ENCODE measurements around the gene SSR4. TPM values are rescaled to one million over a fixed set of nuclear protein-coding genes. Genes with fewer than 3 reads are reported as not detected.
"Not testable (repeated sequence)": the region's sequence is repeated elsewhere in the genome, so short reads cannot be mapped to it uniquely, and the experiment has no call there.

Gene SSR4
- total RNA-seq = 100 to 1,000 TPM; 100 to 115 (median 109) TPM

DNA sequence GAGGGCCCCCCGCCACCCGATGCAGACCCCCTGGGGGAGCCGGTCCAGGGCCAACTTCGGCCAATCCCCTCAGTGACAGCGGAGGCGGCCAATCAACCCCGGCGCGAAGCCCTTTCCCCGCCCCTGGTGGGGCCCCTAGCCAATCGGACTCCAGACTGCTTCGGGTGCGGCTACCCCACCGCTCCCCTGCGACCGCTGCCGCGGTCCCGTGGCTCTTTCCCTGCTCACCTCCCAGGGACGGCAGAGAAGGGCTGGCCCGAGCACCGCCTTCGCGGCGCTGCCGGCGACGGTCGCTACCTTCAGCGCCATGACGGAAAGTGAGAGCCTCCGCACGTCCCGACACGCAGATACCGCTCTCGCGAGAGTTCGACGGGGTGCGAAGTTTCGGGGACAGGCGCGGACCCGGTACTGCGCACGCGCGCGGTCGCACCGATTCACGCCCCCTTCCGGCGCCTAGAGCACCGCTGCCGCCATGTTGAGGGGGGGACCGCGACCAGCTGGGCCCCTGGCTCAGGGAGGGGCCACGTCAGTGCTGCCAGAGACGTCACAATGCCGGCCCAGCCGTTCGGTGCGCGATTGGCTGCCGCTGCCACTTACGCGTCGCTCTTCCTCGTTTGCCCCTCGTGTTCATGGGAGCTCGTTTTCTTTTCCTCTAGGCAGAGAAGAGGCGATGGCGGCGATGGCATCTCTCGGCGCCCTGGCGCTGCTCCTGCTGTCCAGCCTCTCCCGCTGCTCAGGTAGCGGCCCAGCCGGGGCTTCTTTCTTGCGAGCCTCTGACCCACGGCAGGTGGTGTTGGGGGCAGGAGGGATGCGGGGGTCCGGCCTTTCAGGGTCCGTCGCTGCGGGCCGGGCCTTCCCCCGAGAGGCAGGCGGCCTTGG, at the start of gene SSR4, which contains the start of gene IDH3G:
SSR4 (plus strand) TSS at position 651 of the 879 bp plus-strand sequence; CDS start at position 671, 20 bp downstream.
IDH3G (minus strand) TSS at position 358 of the 879 bp plus-strand sequence; CDS start at position 309, 49 bp downstream.
- WGBS = 44% methylated on average over 30 of the region's 92 CpGs
- peaks cover 0 to 42% (median 32%) of the 10 kb centered on the region in 4 donors for H3K36me3 ChIP-seq
- TF ChIP-seq, protein P1, sequence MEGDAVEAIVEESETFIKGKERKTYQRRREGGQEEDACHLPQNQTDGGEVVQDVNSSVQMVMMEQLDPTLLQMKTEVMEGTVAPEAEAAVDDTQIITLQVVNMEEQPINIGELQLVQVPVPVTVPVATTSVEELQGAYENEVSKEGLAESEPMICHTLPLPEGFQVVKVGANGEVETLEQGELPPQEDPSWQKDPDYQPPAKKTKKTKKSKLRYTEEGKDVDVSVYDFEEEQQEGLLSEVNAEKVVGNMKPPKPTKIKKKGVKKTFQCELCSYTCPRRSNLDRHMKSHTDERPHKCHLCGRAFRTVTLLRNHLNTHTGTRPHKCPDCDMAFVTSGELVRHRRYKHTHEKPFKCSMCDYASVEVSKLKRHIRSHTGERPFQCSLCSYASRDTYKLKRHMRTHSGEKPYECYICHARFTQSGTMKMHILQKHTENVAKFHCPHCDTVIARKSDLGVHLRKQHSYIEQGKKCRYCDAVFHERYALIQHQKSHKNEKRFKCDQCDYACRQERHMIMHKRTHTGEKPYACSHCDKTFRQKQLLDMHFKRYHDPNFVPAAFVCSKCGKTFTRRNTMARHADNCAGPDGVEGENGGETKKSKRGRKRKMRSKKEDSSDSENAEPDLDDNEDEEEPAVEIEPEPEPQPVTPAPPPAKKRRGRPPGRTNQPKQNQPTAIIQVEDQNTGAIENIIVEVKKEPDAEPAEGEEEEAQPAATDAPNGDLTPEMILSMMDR (IDR thresholded peaks at IDR 0.05) = peak in 1 of 3 experiments; percentile 14
- TF ChIP-seq EP300 (IDR thresholded peaks at IDR 0.05) (no peak), POLR2AphosphoS5 (IDR thresholded peaks at IDR 0.05) (peak; percentile 80 to 85)
- peak; percentile 95 for DNase-seq (ENCODE audit: extremely low spot score)
- peak within 1 kb of the TSS; percentile 92 to 96 (median 94) for H3K27ac ChIP-seq (replicated peaks in 1 of 4)
- H3K4me1 ChIP-seq = peaks cover 17 to 63% (median 51%) of the 10 kb centered on the region in 4 donors
- H3K4me3 ChIP-seq = peak within 1 kb of the TSS; percentile 65 to 81 (median 70)
- intact Hi-C loops (cut with DNase I) = no loop called here
- no peaks in the 10 kb centered on the region for H3K27me3 ChIP-seq
- H3K9me3 ChIP-seq = peaks cover 0 to 26% (median 0%) of the 10 kb centered on the region in 4 donors

DNA sequence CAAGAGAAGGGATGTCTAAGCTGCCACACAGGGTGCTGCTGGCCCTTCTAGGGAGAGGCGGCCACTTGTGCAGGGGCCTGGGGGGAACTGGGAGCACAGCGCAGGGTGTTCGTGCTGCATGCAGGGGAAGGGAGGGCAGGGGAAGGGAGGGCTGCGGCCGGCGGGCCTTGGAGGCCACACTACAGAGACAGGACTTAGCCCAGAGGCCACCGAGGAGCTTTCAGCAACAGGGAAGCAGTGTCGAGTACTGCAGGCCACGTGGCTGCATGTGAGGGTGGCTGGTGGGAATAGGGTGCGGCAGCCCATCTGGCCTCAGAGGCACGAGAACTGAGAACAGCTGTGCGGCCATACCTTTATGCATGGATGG, 49.4 kb upstream of the SSR4 start:
- Histone ChIP-seq H3K36me3 (peaks cover 0 to 17% (median 8%) of the 10 kb centered on the region in 4 donors), H3K27ac (replicated peaks in 1 of 4) (peak overlapping the region in 1 of 4 donors; percentile 57), H3K4me1 (peaks cover 0 to 21% (median 19%) of the 10 kb centered on the region in 4 donors)
- H3K4me3 ChIP-seq; H3K9me3 ChIP-seq; DNase-seq (ENCODE audit: extremely low spot score); H3K27me3 ChIP-seq; intact Hi-C loops (cut with DNase I): not testable (repeated sequence)
- WGBS = 75% methylated on average over 5 of the region's 12 CpGs

- H3K9me3 ChIP-seq = no peaks in the 10 kb centered on the region
- DNase-seq (ENCODE audit: extremely low spot score) = no peak
- peaks cover 0 to 7% (median under 1%) of the 10 kb centered on the region in 4 donors for H3K36me3 ChIP-seq
- H3K4me3 ChIP-seq = no peak overlapping the region
- TF ChIP-seq POLR2AphosphoS5 (IDR thresholded peaks at IDR 0.05) (no peak), EP300 (IDR thresholded peaks at IDR 0.05) (no peak), POLR2A (IDR thresholded peaks at IDR 0.05; ENCODE audit: low read depth) (no peak)
- TF ChIP-seq, protein P1 (IDR thresholded peaks at IDR 0.05) = no peak
- H3K27ac ChIP-seq (replicated peaks in 1 of 4) = no peak overlapping the region
- peaks cover 0 to 21% (median 19%) of the 10 kb centered on the region in 4 donors for H3K4me1 ChIP-seq
- WGBS = 81% methylated on average over 3 of the region's 3 CpGs
- H3K27me3 ChIP-seq = no peaks in the 10 kb centered on the region
- intact Hi-C loops (cut with DNase I) = no loop called here
These were observed 48.1 kb upstream of the SSR4 start for GRCh38 chrX:153746359-153746758.

GRCh38 chrX:153746991-153747390, 47.5 kb upstream of the SSR4 start:
- H3K4me1 ChIP-seq = peaks cover 0 to 21% (median 19%) of the 10 kb centered on the region in 4 donors
- H3K9me3 ChIP-seq; H3K27me3 ChIP-seq; H3K27ac ChIP-seq (replicated peaks in 1 of 4); intact Hi-C loops (cut with DNase I); H3K36me3 ChIP-seq; DNase-seq (ENCODE audit: extremely low spot score); H3K4me3 ChIP-seq: not testable (repeated sequence)
- 69% methylated on average over 6 of the region's 6 CpGs for WGBS

- intact Hi-C loops (cut with DNase I); H3K36me3 ChIP-seq; H3K27ac ChIP-seq (replicated peaks in 1 of 4); H3K27me3 ChIP-seq; H3K4me3 ChIP-seq; H3K4me1 ChIP-seq; DNase-seq (ENCODE audit: extremely low spot score); H3K9me3 ChIP-seq: not testable (repeated sequence)
- 85% methylated on average over 7 of the region's 7 CpGs for WGBS
These were observed 45.5 kb upstream of the SSR4 start for GRCh38 chrX:153749017-153749416.

DNA sequence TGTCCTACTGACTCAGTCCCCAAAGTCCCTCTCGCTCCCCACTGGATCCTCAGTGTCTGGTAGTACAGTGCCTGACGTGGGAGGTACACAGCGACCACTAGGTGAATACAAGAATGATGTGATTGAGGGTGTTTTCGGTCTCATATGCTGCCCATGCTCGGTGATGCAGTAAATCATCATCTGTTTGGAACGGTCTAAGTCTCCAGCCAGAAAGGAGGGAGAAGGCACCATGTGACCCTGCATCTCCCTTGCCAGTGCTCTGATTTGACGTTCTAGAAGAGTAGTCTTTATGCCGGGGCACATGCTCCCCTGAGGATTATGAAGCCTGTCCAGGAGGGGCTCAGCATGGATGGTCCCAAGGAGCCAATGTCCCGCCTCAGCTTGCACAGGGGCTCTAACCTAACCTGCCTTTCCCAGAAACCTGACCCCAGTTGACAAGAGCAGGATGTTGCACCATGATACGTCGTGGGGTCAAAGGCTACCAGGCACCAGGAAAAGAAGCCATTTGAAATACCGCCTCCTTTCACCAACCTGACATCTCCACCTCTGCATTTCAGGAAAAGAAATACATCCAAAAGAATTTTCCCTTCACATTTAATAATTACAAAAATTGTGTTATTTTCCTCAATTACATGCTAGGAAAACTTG, 44.2 kb upstream of the SSR4 start:
- Histone ChIP-seq H3K4me1 (no peaks in the 10 kb centered on the region), H3K9me3 (no peaks in the 10 kb centered on the region), H3K4me3 (no peak overlapping the region), H3K27me3 (no peaks in the 10 kb centered on the region), H3K27ac (replicated peaks in 1 of 4) (no peak overlapping the region), H3K36me3 (no peaks in the 10 kb centered on the region)
- TF ChIP-seq EP300 (IDR thresholded peaks at IDR 0.05) (no peak), POLR2A (IDR thresholded peaks at IDR 0.05; ENCODE audit: low read depth) (no peak), POLR2AphosphoS5 (IDR thresholded peaks at IDR 0.05) (no peak)
- TF ChIP-seq, protein P1 (IDR thresholded peaks at IDR 0.05) = no peak
- intact Hi-C loops (cut with DNase I) = no loop called here
- no peak for DNase-seq (ENCODE audit: extremely low spot score)
- 75% methylated on average over 12 of the region's 12 CpGs for WGBS
